BJ (cell line): ENCODE measurements around the gene KRT15. TPM values are rescaled to one million over a fixed set of nuclear protein-coding genes. Genes with fewer than 3 reads are reported as not detected.

Source experiments
- CTCF ChIA-PET: fragments of 350-600 bp; formaldehyde crosslinking; extraction: SDS; loops from one replicate; lab custom pipeline; 2021; ENCODE audit warnings: antibody characterized with exemption, inconsistent platforms; lab: Yijun Ruan, JAX
- POLR2A ChIA-PET: fragments of 300-600 bp; sonication (Branson Sonifier 250); formaldehyde crosslinking; extraction: SDS; loops from one replicate; lab custom pipeline; 2021; ENCODE audit warnings: antibody characterized with exemption; lab: Charles Lee
- DNase-seq: peaks from one replicate; pipeline ENCODE4 v3.0.0-alpha.2; 2011; ENCODE audit warnings: low read depth
- H3K27me3 ChIP-seq: 2 replicates; pipeline ENCODE4 v1.6.0; 2011; ENCODE audit warnings: low read length; ENCODE audit not compliant: control insufficient read depth, insufficient read depth
- H3K36me3 ChIP-seq: 2 replicates; pipeline ENCODE4 v1.5.1; 2011; ENCODE audit warnings: low read length; ENCODE audit not compliant: control insufficient read depth, insufficient read depth
- H3K4me3 ChIP-seq: 2 replicates; pipeline ENCODE4 v1.5.1; 2011; ENCODE audit warnings: low read depth, mild to moderate bottlenecking, control low read depth, low read length
- CTCF ChIP-seq: IDR thresholded peaks from 2 replicates; pipeline ENCODE4 v1.5.1; 2011; ENCODE audit warnings: low read depth, mild to moderate bottlenecking, control low read depth, inconsistent platforms, low read length, moderate library complexity; ENCODE audit not compliant: insufficient read depth
- polyA plus RNA-seq: library from polyadenylated mRNA; depleted of rRNA; stranded (reverse); fragments of >200 nt; gene quantifications from 2 replicates; pipeline ENCODE4 v1.2.3, GENCODE V29; 2011

The KRT15 gene
- polyA plus RNA-seq, 1 experiment, result 2.7 TPM

GRCh38 chr17:41536741-41537613 lies 18.3 kb upstream of the KRT15 start:
- ChIA-PET CTCF (interaction anchor here (1.0 to 1.4 kb wide), 4 partner anchors 12 to 126 kb away, joined by 3 to 9 read pairs (median 4); no protein-coding TSS in a partner anchor), POLR2A (interaction anchor here (0.7 kb wide), 1 partner anchor 74 kb away, joined by 5 read pairs; no protein-coding TSS in a partner anchor)
- no peak overlapping the region for H3K4me3 ChIP-seq
- no peaks in the 10 kb centered on the region for H3K27me3 ChIP-seq
- no peak for TF ChIP-seq CTCF
- no peak for DNase-seq
- no peaks in the 10 kb centered on the region for H3K36me3 ChIP-seq

- CTCF ChIA-PET, result interaction anchor here (1.4 kb wide), 1 partner anchor 13 kb away, joined by 9 read pairs; no protein-coding TSS in a partner anchor
- no peak for TF ChIP-seq CTCF
- POLR2A ChIA-PET, result no interaction called here
- DNase-seq, result no peak
- H3K36me3 ChIP-seq, result no peaks in the 10 kb centered on the region
- H3K4me3 ChIP-seq, result no peak overlapping the region
- no peaks in the 10 kb centered on the region for H3K27me3 ChIP-seq
These were observed 17.2 kb upstream of the KRT15 start for GRCh38 chr17:41535764-41536481.

- no peak for TF ChIP-seq CTCF
- Histone ChIP-seq H3K36me3 (no peaks in the 10 kb centered on the region), H3K27me3 (no peaks in the 10 kb centered on the region), H3K4me3 (no peak overlapping the region)
- POLR2A ChIA-PET, result no interaction called here
- CTCF ChIA-PET, result interaction anchor here (0.7 to 3.0 kb wide), 2 partner anchors 14 to 1042 kb away, joined by 5 to 12 read pairs; no protein-coding TSS in a partner anchor
- no peak for DNase-seq
These were observed 16.3 kb upstream of the KRT15 start for GRCh38 chr17:41534899-41535546.

GRCh38 chr17:41533613-41534012 lies 14.9 kb upstream of the KRT15 start:
- Histone ChIP-seq H3K27me3 (no peaks in the 10 kb centered on the region), H3K4me3 (no peak overlapping the region), H3K36me3 (no peaks in the 10 kb centered on the region)
- ChIA-PET POLR2A (no interaction called here), CTCF (interaction anchor here (3.0 kb wide), 1 partner anchor 15 kb away, joined by 12 read pairs; no protein-coding TSS in a partner anchor)
- no peak for DNase-seq
- no peak for TF ChIP-seq CTCF
